DOHH2 (cell line): ENCODE data around the gene RPS2.

Experiments
- H3F3A ChIP-seq: fragments of 200-600 bp; sonication (generic), shearing (Covaris generic); 2 replicates; pipeline ENCODE4 v1.6.0; 2016; ENCODE audit warnings: antibody characterized with exemption, mild to moderate bottlenecking; ENCODE audit not compliant: control insufficient read depth, insufficient read depth
- H3K27ac ChIP-seq: fragments of 200-600 bp; sonication (generic); 2 replicates; pipeline ENCODE4 v1.5.1; 2014; ENCODE audit warnings: low read depth, mild to moderate bottlenecking, low read length, moderate library complexity
- H3K27me3 ChIP-seq: fragments of 200-600 bp; sonication (generic); 2 replicates; pipeline ENCODE4 v1.6.1; 2014; ENCODE audit warnings: mild to moderate bottlenecking, low read length, mixed read lengths; ENCODE audit not compliant: control insufficient read depth
- H3K36me3 ChIP-seq: fragments of 200-600 bp; sonication (generic); 2 replicates; pipeline ENCODE4 v1.6.1; 2014; ENCODE audit warnings: mild to moderate bottlenecking, low read length, moderate library complexity, mixed read lengths; ENCODE audit not compliant: control insufficient read depth
- H3K4me1 ChIP-seq: fragments of 200-600 bp; sonication (generic); 2 replicates; pipeline ENCODE4 v1.6.1; 2014; ENCODE audit warnings: mild to moderate bottlenecking, low read length, mixed read lengths; ENCODE audit not compliant: control insufficient read depth
- H3K4me2 ChIP-seq: fragments of 200-600 bp; sonication (generic); 2 replicates; pipeline ENCODE4 v1.6.0; 2014; ENCODE audit warnings: mild to moderate bottlenecking, low read length, moderate library complexity
- H3K4me3 ChIP-seq: fragments of 200-600 bp; sonication (generic); 2 replicates; pipeline ENCODE4 v1.5.1; 2014; ENCODE audit warnings: mild to moderate bottlenecking, low read length, mixed read lengths
- H3K79me2 ChIP-seq: fragments of 200-600 bp; sonication (generic); 2 replicates; pipeline ENCODE4 v1.6.1; 2014; ENCODE audit warnings: mild to moderate bottlenecking, low read length, mixed read lengths; ENCODE audit not compliant: control insufficient read depth
- H3K9me2 ChIP-seq: fragments of 200-600 bp; sonication (generic); replicated peaks from 2 replicates; pipeline ENCODE4 v1.6.1; 2014; ENCODE audit warnings: mild to moderate bottlenecking, low read length, mixed read lengths; ENCODE audit not compliant: control insufficient read depth
- H3K9me3 ChIP-seq: fragments of 200-600 bp; sonication (generic); 2 replicates; pipeline ENCODE4 v1.6.1; 2014; ENCODE audit warnings: antibody characterized with exemption, low read length, mixed read lengths; ENCODE audit not compliant: control insufficient read depth, insufficient read depth
- H4K20me1 ChIP-seq: fragments of 200-600 bp; sonication (generic); 2 replicates; pipeline ENCODE4 v1.6.0; 2014; ENCODE audit warnings: low read depth, mild to moderate bottlenecking, antibody characterized with exemption, low read length, moderate library complexity; ENCODE audit not compliant: control insufficient read depth, insufficient read depth
- CTCF ChIP-seq: fragments of 200-600 bp; sonication (generic); IDR thresholded peaks from one replicate; pipeline ENCODE4 v1.5.1; 2014; ENCODE audit warnings: antibody characterized with exemption, mild to moderate bottlenecking, low read depth, low read length; ENCODE audit not compliant: poor library complexity, severe bottlenecking
- EZH2phosphoT487 ChIP-seq: fragments of 200-600 bp; sonication (generic); IDR thresholded peaks from 2 replicates; pipeline ENCODE4 v1.6.1; 2017; ENCODE audit warnings: borderline replicate concordance, mild to moderate bottlenecking, antibody characterized with exemption, low read length, moderate library complexity, mixed read lengths

RPS2 gene

GRCh38 chr16:1981398-1981836 lies 16.8 kb upstream of the RPS2 start, which contains the start of gene NOXO1:
NOXO1 (minus strand) TSS chr16:1981469; CDS start chr16:1981179, 290 bp downstream.
- Histone ChIP-seq H3F3A (peaks cover 8% of the 10 kb centered on the region), H4K20me1 (no peaks in the 10 kb centered on the region), H3K9me3 (no peaks in the 10 kb centered on the region), H3K27me3 (peaks cover 37% of the 10 kb centered on the region), H3K9me2 (no peaks in the 10 kb centered on the region), H3K4me3 (no peak within 1 kb of the TSS), H3K79me2 (peaks cover 17% of the 10 kb centered on the region), H3K36me3 (peaks cover 46% of the 10 kb centered on the region), H3K27ac (no peak within 1 kb of the TSS), H3K4me2 (no peak within 1 kb of the TSS), H3K4me1 (peaks cover 25% of the 10 kb centered on the region)
- TF ChIP-seq EZH2phosphoT487 (no peak), CTCF (no peak)

GRCh38 chr16:1980770-1981087 lies 16.1 kb upstream of the RPS2 start:
- Histone ChIP-seq H3K4me1 (peaks cover 25% of the 10 kb centered on the region), H3K36me3 (peaks cover 46% of the 10 kb centered on the region), H3K4me3 (no peak overlapping the region), H3K9me3 (no peaks in the 10 kb centered on the region), H3K4me2 (no peak overlapping the region), H3F3A (peaks cover 8% of the 10 kb centered on the region), H3K79me2 (peaks cover 16% of the 10 kb centered on the region), H4K20me1 (no peaks in the 10 kb centered on the region), H3K27ac (no peak overlapping the region), H3K9me2 (no peaks in the 10 kb centered on the region), H3K27me3 (peaks cover 37% of the 10 kb centered on the region)
- TF ChIP-seq EZH2phosphoT487 (no peak), CTCF (no peak)

- H3K36me3 ChIP-seq = peaks cover 46% of the 10 kb centered on the region
- TF ChIP-seq EZH2phosphoT487 (no peak), CTCF (no peak)
- H3K27me3 ChIP-seq = peaks cover 37% of the 10 kb centered on the region
- H3K9me3 ChIP-seq = no peaks in the 10 kb centered on the region
- peaks cover 10% of the 10 kb centered on the region for H3K79me2 ChIP-seq
- peaks cover 21% of the 10 kb centered on the region for H3K4me1 ChIP-seq
- H3K27ac ChIP-seq = no peak overlapping the region
- H4K20me1 ChIP-seq = no peaks in the 10 kb centered on the region
- no peak overlapping the region for H3K4me2 ChIP-seq
- no peak overlapping the region for H3K4me3 ChIP-seq
- H3K9me2 ChIP-seq = no peaks in the 10 kb centered on the region
- H3F3A ChIP-seq = peaks cover 8% of the 10 kb centered on the region
Measured at GRCh38 chr16:1980030-1980769, 15.6 kb upstream of the RPS2 start.
